ENCODE data around the gene ADAMTS15.

ADAMTS15 gene

DNA sequence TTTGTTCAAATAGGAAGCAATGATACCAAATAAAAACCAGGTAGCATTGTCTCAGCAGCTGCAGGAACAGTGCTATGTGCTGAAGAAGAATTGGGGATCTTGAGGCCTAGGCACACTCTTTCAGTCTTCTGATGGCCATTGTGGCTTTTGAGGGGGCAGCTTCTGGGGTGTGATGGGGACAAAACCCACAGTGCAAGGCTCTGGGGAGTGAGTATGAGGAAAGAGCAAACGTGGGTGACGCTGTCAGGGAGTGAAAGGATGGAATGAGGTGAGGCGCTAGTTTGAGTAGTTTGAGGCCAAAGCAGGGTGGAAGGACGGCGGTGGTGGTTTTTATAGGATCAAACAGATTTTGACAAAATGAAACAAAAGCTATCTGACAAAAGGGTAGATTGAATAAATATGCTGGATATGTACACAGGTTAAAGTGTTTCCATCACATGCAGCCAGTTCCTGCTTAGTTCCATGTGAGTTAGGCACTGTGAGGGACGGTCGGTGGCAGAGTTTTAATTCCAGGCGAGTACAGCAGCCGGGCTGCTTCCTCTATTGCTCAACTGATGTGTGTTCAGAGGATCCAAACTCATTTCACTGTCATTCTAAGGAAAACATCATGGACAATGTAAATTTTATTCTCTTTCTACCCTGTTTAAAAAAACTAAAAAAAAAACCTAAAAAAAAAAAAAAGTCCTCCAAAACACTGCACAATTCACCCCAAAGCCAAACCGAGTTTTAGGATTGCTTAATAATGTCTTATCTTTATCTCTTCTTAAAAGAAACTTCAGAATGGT is 18.9 kb downstream of the ADAMTS15 start:
- H3K4me1 ChIP-seq (ENCODE audit: control insufficient read depth in 1 of 2, insufficient read depth in 1 of 2, low read depth in 1 of 2, low read length in 1 of 2) = no peaks in the 10 kb centered on the region
- TF ChIP-seq, protein P1, sequence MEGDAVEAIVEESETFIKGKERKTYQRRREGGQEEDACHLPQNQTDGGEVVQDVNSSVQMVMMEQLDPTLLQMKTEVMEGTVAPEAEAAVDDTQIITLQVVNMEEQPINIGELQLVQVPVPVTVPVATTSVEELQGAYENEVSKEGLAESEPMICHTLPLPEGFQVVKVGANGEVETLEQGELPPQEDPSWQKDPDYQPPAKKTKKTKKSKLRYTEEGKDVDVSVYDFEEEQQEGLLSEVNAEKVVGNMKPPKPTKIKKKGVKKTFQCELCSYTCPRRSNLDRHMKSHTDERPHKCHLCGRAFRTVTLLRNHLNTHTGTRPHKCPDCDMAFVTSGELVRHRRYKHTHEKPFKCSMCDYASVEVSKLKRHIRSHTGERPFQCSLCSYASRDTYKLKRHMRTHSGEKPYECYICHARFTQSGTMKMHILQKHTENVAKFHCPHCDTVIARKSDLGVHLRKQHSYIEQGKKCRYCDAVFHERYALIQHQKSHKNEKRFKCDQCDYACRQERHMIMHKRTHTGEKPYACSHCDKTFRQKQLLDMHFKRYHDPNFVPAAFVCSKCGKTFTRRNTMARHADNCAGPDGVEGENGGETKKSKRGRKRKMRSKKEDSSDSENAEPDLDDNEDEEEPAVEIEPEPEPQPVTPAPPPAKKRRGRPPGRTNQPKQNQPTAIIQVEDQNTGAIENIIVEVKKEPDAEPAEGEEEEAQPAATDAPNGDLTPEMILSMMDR (IDR thresholded peaks at IDR 0.05) = no peak

DNA sequence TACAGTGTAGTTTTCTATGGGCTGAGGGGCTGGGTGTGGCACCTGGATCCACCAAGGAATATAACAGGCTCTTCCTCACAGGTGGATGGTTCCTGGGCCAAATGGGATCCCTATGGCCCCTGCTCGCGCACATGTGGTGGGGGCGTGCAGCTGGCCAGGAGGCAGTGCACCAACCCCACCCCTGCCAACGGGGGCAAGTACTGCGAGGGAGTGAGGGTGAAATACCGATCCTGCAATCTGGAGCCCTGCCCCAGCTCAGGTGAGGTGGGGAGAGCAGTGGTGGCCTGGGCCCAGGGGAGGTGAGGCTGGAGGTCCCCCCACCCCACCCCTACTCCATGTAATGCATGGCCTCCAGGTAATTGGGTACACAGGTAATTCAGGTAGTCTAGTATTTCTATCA is 20.7 kb downstream of the ADAMTS15 start:
- Histone ChIP-seq H3K4me1 (ENCODE audit: control insufficient read depth in 1 of 2, insufficient read depth in 1 of 2, low read depth in 1 of 2, low read length in 1 of 2) (no peaks in the 10 kb centered on the region), H3K36me3 (no peaks in the 10 kb centered on the region), H3K4me3 (ENCODE audit: low read depth in 1 of 2, low read length in 1 of 2) (no peak overlapping the region), H3K27ac (no peak overlapping the region), H3K27me3 (peaks cover 5% of the 10 kb centered on the region), H3K9me3 (no peaks in the 10 kb centered on the region)
- TF ChIP-seq, protein P1 (IDR thresholded peaks at IDR 0.05) = no peak

More for the DNA sequence above, 18.9 kb downstream of the ADAMTS15 start:
- peaks cover 5% of the 10 kb centered on the region for H3K27me3 ChIP-seq
- no peak overlapping the region for H3K4me3 ChIP-seq (ENCODE audit: low read depth in 1 of 2, low read length in 1 of 2)
- H3K27ac ChIP-seq = no peak overlapping the region
- no peaks in the 10 kb centered on the region for H3K9me3 ChIP-seq
- no peaks in the 10 kb centered on the region for H3K36me3 ChIP-seq

DNA sequence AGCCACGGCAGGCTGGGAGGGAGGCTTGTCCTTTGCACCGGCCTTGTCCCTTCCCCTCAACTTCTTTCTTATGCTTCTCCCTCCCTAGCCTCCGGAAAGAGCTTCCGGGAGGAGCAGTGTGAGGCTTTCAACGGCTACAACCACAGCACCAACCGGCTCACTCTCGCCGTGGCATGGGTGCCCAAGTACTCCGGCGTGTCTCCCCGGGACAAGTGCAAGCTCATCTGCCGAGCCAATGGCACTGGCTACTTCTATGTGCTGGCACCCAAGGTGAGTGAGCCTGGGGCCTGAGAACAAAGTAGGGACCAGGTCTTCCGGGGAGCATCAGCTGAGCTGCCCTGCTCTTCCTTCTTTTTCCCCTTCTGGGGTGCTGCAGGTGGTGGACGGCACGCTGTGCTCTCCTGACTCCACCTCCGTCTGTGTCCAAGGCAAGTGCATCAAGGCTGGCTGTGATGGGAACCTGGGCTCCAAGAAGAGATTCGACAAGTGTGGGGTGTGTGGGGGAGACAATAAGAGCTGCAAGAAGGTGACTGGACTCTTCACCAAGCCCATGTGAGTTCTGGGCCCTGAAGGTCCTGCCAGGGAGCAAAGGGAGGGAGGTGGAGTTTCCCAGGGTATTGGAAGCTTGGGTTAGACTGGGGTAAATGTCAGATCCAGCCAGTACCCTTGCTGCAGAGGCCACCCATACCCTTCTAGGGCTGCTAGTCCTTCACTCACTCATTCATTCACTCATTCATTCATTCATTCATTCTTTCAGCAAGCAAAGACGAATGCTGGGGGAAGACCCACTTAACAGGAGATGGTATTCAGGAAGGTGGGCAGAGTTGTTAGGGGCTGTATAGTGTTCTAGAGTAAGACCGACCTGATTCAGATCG is 22.6 kb downstream of the ADAMTS15 start:
- Histone ChIP-seq H3K4me3 (ENCODE audit: low read depth in 1 of 2, low read length in 1 of 2) (no peak overlapping the region), H3K4me1 (ENCODE audit: control insufficient read depth in 1 of 2, insufficient read depth in 1 of 2, low read depth in 1 of 2, low read length in 1 of 2) (no peaks in the 10 kb centered on the region), H3K27ac (no peak overlapping the region), H3K9me3 (no peaks in the 10 kb centered on the region), H3K36me3 (no peaks in the 10 kb centered on the region), H3K27me3 (no peaks in the 10 kb centered on the region)
- TF ChIP-seq, protein P1 (IDR thresholded peaks at IDR 0.05) = no peak

DNA sequence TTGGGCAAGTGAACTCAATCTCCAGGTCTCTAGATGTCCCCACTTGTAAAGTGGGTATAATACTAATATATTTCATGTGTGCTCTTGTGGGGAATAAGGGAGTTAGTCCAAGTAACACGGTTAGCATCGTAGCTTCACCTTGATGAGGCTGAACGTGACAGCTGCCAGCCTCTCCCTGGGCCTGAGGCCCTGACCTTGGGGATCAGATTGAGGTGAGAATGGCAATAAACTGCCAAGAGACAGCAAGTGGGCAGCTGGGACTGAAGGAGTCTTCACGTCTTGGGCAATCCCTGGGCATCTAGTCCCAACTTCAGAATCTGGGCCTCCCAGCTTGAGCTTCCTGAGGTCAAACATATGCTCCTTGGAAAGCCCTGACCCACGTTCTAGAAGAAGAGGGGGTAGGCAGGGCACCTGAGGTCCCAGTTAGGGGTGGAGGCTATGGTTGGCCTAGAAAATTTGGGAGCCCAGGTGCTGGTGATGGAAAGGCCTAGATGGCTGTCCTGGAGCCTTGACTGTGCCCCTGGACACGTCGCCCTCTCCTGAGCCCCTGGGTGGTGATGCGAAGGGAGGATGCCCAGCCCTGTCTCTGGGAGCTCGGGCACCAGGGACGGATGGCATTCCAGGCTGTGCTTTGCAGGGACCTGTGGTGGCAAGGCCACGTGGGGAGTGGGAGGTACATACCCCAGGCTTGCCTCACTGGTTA is 23.4 kb downstream of the ADAMTS15 start:
- H3K4me3 ChIP-seq (ENCODE audit: low read depth in 1 of 2, low read length in 1 of 2) = no peak overlapping the region
- no peak overlapping the region for H3K27ac ChIP-seq
- H3K4me1 ChIP-seq (ENCODE audit: control insufficient read depth in 1 of 2, insufficient read depth in 1 of 2, low read depth in 1 of 2, low read length in 1 of 2) = no peaks in the 10 kb centered on the region
- TF ChIP-seq, protein P1 (IDR thresholded peaks at IDR 0.05) = no peak
- no peaks in the 10 kb centered on the region for H3K9me3 ChIP-seq
- no peaks in the 10 kb centered on the region for H3K36me3 ChIP-seq
- H3K27me3 ChIP-seq = no peaks in the 10 kb centered on the region

DNA sequence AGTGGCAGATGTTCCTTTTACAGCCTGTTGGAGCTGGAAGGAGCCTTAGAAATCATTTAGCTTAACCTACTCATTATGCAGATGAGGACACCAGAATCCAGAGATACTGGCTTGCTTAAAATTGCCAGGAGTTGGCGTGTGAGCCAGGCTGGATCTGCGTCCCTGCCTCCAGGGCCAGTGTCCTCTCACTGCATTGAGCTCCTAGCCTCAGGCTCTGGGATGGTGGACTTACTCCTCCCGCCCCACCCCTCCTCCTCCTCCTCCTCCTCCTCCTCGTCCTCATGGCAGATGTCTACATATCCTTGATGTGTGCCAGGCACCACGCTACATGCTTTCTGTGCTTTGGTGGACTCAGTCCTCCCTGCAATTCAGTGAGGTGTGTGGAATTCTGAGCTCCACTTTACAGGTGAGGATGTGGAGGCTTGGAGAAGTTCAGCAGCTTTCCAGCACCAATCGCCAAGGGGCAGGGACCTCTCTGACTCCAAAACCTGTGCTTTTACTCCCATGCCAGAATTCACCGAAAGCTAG is 24.1 kb downstream of the ADAMTS15 start:
- H3K4me1 ChIP-seq (ENCODE audit: control insufficient read depth in 1 of 2, insufficient read depth in 1 of 2, low read depth in 1 of 2, low read length in 1 of 2) = no peaks in the 10 kb centered on the region
- H3K27me3 ChIP-seq = no peaks in the 10 kb centered on the region
- no peaks in the 10 kb centered on the region for H3K36me3 ChIP-seq
- H3K27ac ChIP-seq = no peak overlapping the region
- TF ChIP-seq, protein P1 (IDR thresholded peaks at IDR 0.05) = no peak
- no peaks in the 10 kb centered on the region for H3K9me3 ChIP-seq
- H3K4me3 ChIP-seq (ENCODE audit: low read depth in 1 of 2, low read length in 1 of 2) = no peak overlapping the region

All from neutrophil (primary cell).